B cell (primary cell): ENCODE measurements around the gene ZNF638. TPM values are rescaled to one million over a fixed set of nuclear protein-coding genes. Genes with fewer than 3 reads are reported as not detected.
"Not testable (repeated sequence)": the region's sequence is repeated elsewhere in the genome, so short reads cannot be mapped to it uniquely, and the experiment has no call there.

Source experiments
- ATAC-seq: fragments of 200-7000 bp; cut with Tn5 transposase; one replicate; pipeline ENCODE4 v1.10.0; 2021; ENCODE audit warnings: low read depth, mild to moderate bottlenecking, moderate number of reproducible peaks, moderate library complexity
- CTCF ChIA-PET: fragments of 350-600 bp; sonication (Branson Sonifier 250); formaldehyde crosslinking; loops from one replicate; lab custom pipeline; 2021; ENCODE audit warnings: antibody characterized with exemption, inconsistent platforms; lab: Charles Lee
- POLR2A ChIA-PET: fragments of 350-600 bp; sonication (Branson Sonifier 250); formaldehyde crosslinking; loops from one replicate; lab custom pipeline; 2021; ENCODE audit warnings: antibody characterized with exemption; lab: Charles Lee
- DNase-seq: peaks from one replicate; pipeline ENCODE4 v3.0.0; 2013
- H2AFZ ChIP-seq: 2 replicates; pipeline ENCODE4 v1.6.1; 2012; ENCODE audit warnings: mild to moderate bottlenecking, low read depth, low read length; ENCODE audit not compliant: insufficient read depth, poor library complexity, severe bottlenecking
- H3K27ac ChIP-seq, 2 donors: 1 replicate in 1 of 2; 2 replicates in 1 of 2; pipeline ENCODE4 v1.5.1; 2012 to 2013; ENCODE audit warnings: low read length in 2 of 2, mild to moderate bottlenecking in 2 of 2, moderate library complexity in 1 of 2
- H3K27me3 ChIP-seq, 4 experiments: fragments of 200-600 bp in 1 of 4; sonication (generic) in 1 of 4; replicated peaks in 1 of 4; 1 replicate in 2 of 4; 2 replicates in 2 of 4; pipeline versions ENCODE4 v1.6.1 to v1.7.0; 2013 to 2016; ENCODE audit warnings: low read length in 3 of 4, mild to moderate bottlenecking in 2 of 4, mixed read lengths in 1 of 4, moderate library complexity in 1 of 4; ENCODE audit not compliant: insufficient read depth in 4 of 4, control insufficient read depth in 3 of 4; ENCODE audit errors: control extremely low read depth in 1 of 4
- H3K36me3 ChIP-seq, 2 experiments: replicated peaks in 1 of 2; 1 replicate in 1 of 2; 2 replicates in 1 of 2; pipeline versions ENCODE4 v1.6.1 to v1.7.1; 2013; ENCODE audit warnings: low read length in 1 of 2; ENCODE audit not compliant: insufficient read depth in 2 of 2, control insufficient read depth in 1 of 2; ENCODE audit errors: control extremely low read depth in 1 of 2, extremely low read depth in 1 of 2
- H3K4me1 ChIP-seq, 2 donors: fragments of 200-600 bp in 1 of 2; sonication (generic) in 1 of 2; 1 replicate in 1 of 2; 2 replicates in 1 of 2; pipeline versions ENCODE4 v1.5.1 to v1.6.1; 2013 to 2017; ENCODE audit warnings: low read length in 2 of 2; ENCODE audit not compliant: control insufficient read depth in 2 of 2, insufficient read depth in 2 of 2
- H3K4me2 ChIP-seq: replicated peaks from 2 replicates; pipeline ENCODE3; 2012; ENCODE audit warnings: mild to moderate bottlenecking, low read depth, low read length; ENCODE audit not compliant: poor library complexity, severe bottlenecking
- H3K4me3 ChIP-seq, 5 experiments: fragments of 200-600 bp in 1 of 5; sonication (generic) in 1 of 5; 1 replicate in 3 of 5; 2 replicates in 2 of 5; pipeline versions ENCODE4 v1.5.1 to v1.7.0; 2011 to 2016; ENCODE audit warnings: low read length in 4 of 5, mild to moderate bottlenecking in 4 of 5, low read depth in 2 of 5, control low read depth in 1 of 5, moderate library complexity in 1 of 5; ENCODE audit not compliant: insufficient read depth in 1 of 5; ENCODE audit errors: control extremely low read depth in 1 of 5, extremely low read depth in 1 of 5
- H3K79me2 ChIP-seq: fragments of 200-600 bp; sonication (generic); one replicate; pipeline ENCODE4 v1.6.0; 2016; ENCODE audit warnings: low read length; ENCODE audit not compliant: control insufficient read depth, insufficient read depth
- H3K9ac ChIP-seq: fragments of 200-600 bp; sonication (generic); 2 replicates; pipeline ENCODE4 v1.6.1; 2017; ENCODE audit warnings: mild to moderate bottlenecking, low read length, moderate library complexity
- H3K9me3 ChIP-seq, 3 donors: one replicate each; pipeline versions ENCODE4 v1.6.1 to v1.7.1; 2013; ENCODE audit warnings: low read length in 2 of 3; ENCODE audit not compliant: control insufficient read depth in 2 of 3, insufficient read depth in 1 of 3; ENCODE audit errors: control extremely low read depth in 1 of 3
- H4K20me1 ChIP-seq: 2 replicates; pipeline ENCODE4 v1.6.0; 2012; ENCODE audit warnings: mild to moderate bottlenecking, low read length; ENCODE audit not compliant: insufficient read depth, control insufficient read depth, poor library complexity, severe bottlenecking
- H3K27ac Mint-ChIP-seq: one replicate; pipeline ENCODE4 v1.8.0; 2021; ENCODE audit warnings: mixed read lengths
- H3K27me3 Mint-ChIP-seq: one replicate; pipeline ENCODE4 v1.8.0; 2021; ENCODE audit warnings: mixed read lengths
- H3K4me1 Mint-ChIP-seq: one replicate; pipeline ENCODE4 v1.8.0; 2021; ENCODE audit warnings: mixed read lengths
- H3K4me3 Mint-ChIP-seq: one replicate; pipeline ENCODE4 v1.8.0; 2021; ENCODE audit warnings: mixed read lengths
- H3K9me3 Mint-ChIP-seq: one replicate; pipeline ENCODE4 v1.8.0; 2022; ENCODE audit warnings: mixed read lengths; ENCODE audit not compliant: insufficient read depth
- EZH2 ChIP-seq: IDR thresholded peaks from 2 replicates; pipeline ENCODE4 v1.6.1; 2012; ENCODE audit warnings: borderline replicate concordance, low read depth, mild to moderate bottlenecking, moderate library complexity, low read length; ENCODE audit not compliant: insufficient read depth, poor library complexity, severe bottlenecking
- WGBS: methylation state at CpG from one replicate; pipeline ENCODE4 v1.1.5; 2013; ENCODE audit warnings: missing lambda C conversion rate; ENCODE audit not compliant: insufficient coverage; 5-methylcytosine and 5-hydroxymethylcytosine counted together
- intact Hi-C: fragments of 100-400 bp; cut with micrococcal nuclease; formaldehyde crosslinking; loops from one replicate; pipeline ENCODE4 v1.10.0; 2022
- polyA plus RNA-seq: library from polyadenylated mRNA; depleted of rRNA; stranded (reverse); fragments of >200 nt; gene quantifications from 2 replicates; pipeline ENCODE4 v1.2.3, GENCODE V29; 2012
- total RNA-seq, 2 donors: library from RNA; stranded (reverse); fragments of 120-200 nt in 1 of 2; gene quantifications; 1 replicate in 1 of 2; 2 replicates in 1 of 2; pipeline versions ENCODE4 v1.2.3 to v1.2.4, GENCODE V29; 2013 to 2022
- TF ChIP-seq, protein P1 (sequence below): fragments of 200-600 bp; IDR thresholded peaks from one replicate; pipeline ENCODE4 v1.8.0; 2022; ENCODE audit warnings: antibody characterized with exemption, mild to moderate bottlenecking

The ZNF638 gene
- total and polyA plus RNA-seq, 2 donors (not counting 1 experiment from before 2014, with no cell fraction given): 60.1 to 221 TPM

DNA sequence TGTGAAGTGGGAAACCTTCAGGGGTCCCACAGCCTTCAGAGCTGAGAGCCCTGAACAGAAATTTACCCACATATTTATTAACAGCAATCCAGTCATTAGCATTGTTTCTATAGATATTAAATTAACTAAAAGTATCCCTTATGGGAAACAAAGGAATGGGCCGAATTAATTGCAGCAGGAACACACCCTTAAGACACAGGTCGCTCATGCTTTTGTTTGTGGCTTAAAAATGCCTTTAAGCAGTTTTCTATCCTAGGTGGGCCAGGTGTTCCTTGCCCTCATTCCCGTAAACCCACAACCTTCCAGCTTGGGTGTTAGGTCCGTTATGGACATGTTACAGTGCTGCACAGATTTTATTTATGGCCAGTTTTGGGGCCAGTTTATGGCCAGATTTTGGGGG lies 13.7 kb upstream of the ZNF638 start:
- H3K36me3 ChIP-seq, ATAC-seq, H3K4me3 Mint-ChIP-seq, H3K4me1 ChIP-seq, H3K27ac Mint-ChIP-seq, H3K4me3 ChIP-seq, H3K9ac ChIP-seq, H3K27me3 ChIP-seq, DNase-seq, H3K27ac ChIP-seq, H2AFZ ChIP-seq, H3K4me1 Mint-ChIP-seq, H3K79me2 ChIP-seq, intact Hi-C loops, CTCF ChIA-PET, POLR2A ChIA-PET, H3K4me2 ChIP-seq, H4K20me1 ChIP-seq, H3K27me3 Mint-ChIP-seq: not testable (repeated sequence)
- peaks cover 2 to 25% (median 7%) of the 10 kb centered on the region in 3 donors for H3K9me3 ChIP-seq
- WGBS: 100% methylated on average over 3 of the region's 4 CpGs
- peaks cover 28% of the 10 kb centered on the region for H3K9me3 Mint-ChIP-seq

DNA sequence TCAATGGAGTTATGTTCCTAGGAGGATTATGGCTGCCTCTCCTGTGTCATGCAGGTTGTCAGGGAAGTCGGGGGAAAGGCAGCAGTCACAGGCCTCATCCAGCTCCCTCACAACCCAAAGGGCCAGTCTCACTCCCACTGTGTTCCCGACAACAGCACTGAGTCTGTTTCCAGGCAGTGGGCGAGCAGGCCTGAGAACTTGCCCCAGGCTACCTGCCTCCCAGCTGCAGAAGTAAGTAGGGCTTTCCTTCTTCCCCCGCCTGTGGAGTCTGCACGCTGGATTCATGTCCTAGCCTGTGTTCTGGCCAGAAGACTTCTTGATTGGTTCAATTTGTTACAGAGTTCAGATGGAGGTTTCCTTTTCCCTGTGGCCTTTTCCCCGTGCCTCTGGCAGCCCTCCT lies 8.2 kb upstream of the ZNF638 start:
- Histone ChIP-seq H3K27ac (no peak overlapping the region), H3K79me2 (no peaks in the 10 kb centered on the region), H4K20me1 (no peaks in the 10 kb centered on the region), H3K9ac (no peak overlapping the region), H3K4me2 (no peak overlapping the region), H3K9me3 (peaks cover 2 to 16% (median 16%) of the 10 kb centered on the region in 3 donors), H3K27me3 (no peaks in the 10 kb centered on the region), H2AFZ (no peak overlapping the region), H3K4me1 (no peaks in the 10 kb centered on the region), H3K4me3 (no peak overlapping the region), H3K36me3 (no peaks in the 10 kb centered on the region)
- H3K27me3 Mint-ChIP-seq: no peaks in the 10 kb centered on the region
- CTCF ChIA-PET: interaction anchor here (2.3 kb wide), 1 partner anchor 23 kb away, joined by 7 read pairs; no protein-coding TSS in a partner anchor
- H3K27ac Mint-ChIP-seq: no peak overlapping the region
- H3K9me3 Mint-ChIP-seq: peaks cover 20% of the 10 kb centered on the region
- WGBS: 100% methylated on average over 5 of the region's 6 CpGs
- DNase-seq: no peak
- ATAC-seq: no peak
- POLR2A ChIA-PET: no interaction called here
- H3K4me3 Mint-ChIP-seq: no peak overlapping the region
- intact Hi-C loops: no loop called here
- TF ChIP-seq, protein P1, sequence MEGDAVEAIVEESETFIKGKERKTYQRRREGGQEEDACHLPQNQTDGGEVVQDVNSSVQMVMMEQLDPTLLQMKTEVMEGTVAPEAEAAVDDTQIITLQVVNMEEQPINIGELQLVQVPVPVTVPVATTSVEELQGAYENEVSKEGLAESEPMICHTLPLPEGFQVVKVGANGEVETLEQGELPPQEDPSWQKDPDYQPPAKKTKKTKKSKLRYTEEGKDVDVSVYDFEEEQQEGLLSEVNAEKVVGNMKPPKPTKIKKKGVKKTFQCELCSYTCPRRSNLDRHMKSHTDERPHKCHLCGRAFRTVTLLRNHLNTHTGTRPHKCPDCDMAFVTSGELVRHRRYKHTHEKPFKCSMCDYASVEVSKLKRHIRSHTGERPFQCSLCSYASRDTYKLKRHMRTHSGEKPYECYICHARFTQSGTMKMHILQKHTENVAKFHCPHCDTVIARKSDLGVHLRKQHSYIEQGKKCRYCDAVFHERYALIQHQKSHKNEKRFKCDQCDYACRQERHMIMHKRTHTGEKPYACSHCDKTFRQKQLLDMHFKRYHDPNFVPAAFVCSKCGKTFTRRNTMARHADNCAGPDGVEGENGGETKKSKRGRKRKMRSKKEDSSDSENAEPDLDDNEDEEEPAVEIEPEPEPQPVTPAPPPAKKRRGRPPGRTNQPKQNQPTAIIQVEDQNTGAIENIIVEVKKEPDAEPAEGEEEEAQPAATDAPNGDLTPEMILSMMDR: no peak
- TF ChIP-seq EZH2: no peak
- no peaks in the 10 kb centered on the region for H3K4me1 Mint-ChIP-seq
